ENCODE results near the gene TRIM44. TPM values are rescaled to one million over a fixed set of nuclear protein-coding genes. Genes with fewer than 3 reads are reported as not detected.

TRIM44 gene
- total RNA-seq, 2 donors from 2014 or later = 30.6 to 33.2 TPM

- H3K9me3 ChIP-seq = no peaks in the 10 kb centered on the region
Observed at GRCh38 chr11:35842958-35843357, 180.4 kb downstream of the TRIM44 start.

GRCh38 chr11:35844579-35844978 lies 182.0 kb downstream of the TRIM44 start:
- H3K4me3 ChIP-seq = no peak overlapping the region
- no peak for TF ChIP-seq POLR2AphosphoS5 (IDR thresholded peaks at IDR 0.05)
- no peaks in the 10 kb centered on the region for H3K9me3 ChIP-seq
- H3K27ac ChIP-seq = no peak overlapping the region
- H3K27me3 ChIP-seq (replicated peaks; ENCODE audit: insufficient read depth) = no peaks in the 10 kb centered on the region
- 83% methylated on average over 4 of the region's 4 CpGs for WGBS
- no peaks in the 10 kb centered on the region for H3K36me3 ChIP-seq
- H3K4me1 ChIP-seq (replicated peaks) = no peaks in the 10 kb centered on the region
- intact Hi-C loops (cut with DNase I) = no loop called here
- DNase-seq (ENCODE audit: low spot score) = no peak

More at GRCh38 chr11:35842958-35843357, 180.4 kb downstream of the TRIM44 start:
- WGBS = 0% methylated on average over 1 of the region's 1 CpG
- no peaks in the 10 kb centered on the region for H3K27me3 ChIP-seq (replicated peaks; ENCODE audit: insufficient read depth)
- no peak for DNase-seq (ENCODE audit: low spot score)
- no peak overlapping the region for H3K4me3 ChIP-seq
- TF ChIP-seq POLR2A (IDR thresholded peaks at IDR 0.05) (no peak), CTCF (IDR thresholded peaks at IDR 0.05) (no peak), POLR2AphosphoS5 (IDR thresholded peaks at IDR 0.05) (no peak)
- intact Hi-C loops (cut with DNase I) = no loop called here
- H3K4me1 ChIP-seq (replicated peaks) = no peaks in the 10 kb centered on the region
- H3K36me3 ChIP-seq = no peaks in the 10 kb centered on the region
- no peak overlapping the region for H3K27ac ChIP-seq

GRCh38 chr11:35845860-35846259 lies 183.3 kb downstream of the TRIM44 start:
- Histone ChIP-seq H3K36me3 (no peaks in the 10 kb centered on the region), H3K4me3 (no peak overlapping the region), H3K27me3 (replicated peaks; ENCODE audit: insufficient read depth) (no peaks in the 10 kb centered on the region), H3K9me3 (no peaks in the 10 kb centered on the region), H3K4me1 (replicated peaks) (no peaks in the 10 kb centered on the region), H3K27ac (no peak overlapping the region)
- WGBS = 94% methylated on average over 2 of the region's 2 CpGs
- no peak for DNase-seq (ENCODE audit: low spot score)
- intact Hi-C loops (cut with DNase I) = no loop called here
- TF ChIP-seq POLR2AphosphoS5 (IDR thresholded peaks at IDR 0.05) (no peak), CTCF (IDR thresholded peaks at IDR 0.05) (no peak), POLR2A (IDR thresholded peaks at IDR 0.05) (no peak)

GRCh38 chr11:35846874-35847273 lies 184.3 kb downstream of the TRIM44 start:
- no peaks in the 10 kb centered on the region for H3K36me3 ChIP-seq
- DNase-seq (ENCODE audit: low spot score) = no peak
- no peaks in the 10 kb centered on the region for H3K9me3 ChIP-seq
- no peaks in the 10 kb centered on the region for H3K27me3 ChIP-seq (replicated peaks; ENCODE audit: insufficient read depth)
- intact Hi-C loops (cut with DNase I) = no loop called here
- H3K4me1 ChIP-seq (replicated peaks) = no peaks in the 10 kb centered on the region
- no peak overlapping the region for H3K4me3 ChIP-seq
- 61% methylated on average over 5 of the region's 5 CpGs for WGBS
- H3K27ac ChIP-seq = no peak overlapping the region
- TF ChIP-seq POLR2AphosphoS5 (IDR thresholded peaks at IDR 0.05) = no peak
- TF ChIP-seq POLR2A (IDR thresholded peaks at IDR 0.05) = no peak
- TF ChIP-seq CTCF (IDR thresholded peaks at IDR 0.05) = no peak

GRCh38 chr11:35847473-35847872 lies 184.9 kb downstream of the TRIM44 start:
- Histone ChIP-seq H3K27me3 (replicated peaks; ENCODE audit: insufficient read depth) (no peaks in the 10 kb centered on the region), H3K27ac (no peak overlapping the region), H3K4me3 (no peak overlapping the region), H3K9me3 (no peaks in the 10 kb centered on the region), H3K4me1 (replicated peaks) (no peaks in the 10 kb centered on the region), H3K36me3 (no peaks in the 10 kb centered on the region)
- DNase-seq (ENCODE audit: low spot score) = no peak
- no peak for TF ChIP-seq POLR2A (IDR thresholded peaks at IDR 0.05)
- WGBS = 89% methylated on average over 2 of the region's 2 CpGs
- intact Hi-C loops (cut with DNase I) = no loop called here

GRCh38 chr11:35848616-35849015 lies 186.0 kb downstream of the TRIM44 start:
- no peaks in the 10 kb centered on the region for H3K4me1 ChIP-seq (replicated peaks)
- DNase-seq (ENCODE audit: low spot score) = no peak
- H3K27me3 ChIP-seq (replicated peaks; ENCODE audit: insufficient read depth) = no peaks in the 10 kb centered on the region
- intact Hi-C loops (cut with DNase I) = no loop called here
- no peak overlapping the region for H3K4me3 ChIP-seq
- TF ChIP-seq CTCF (IDR thresholded peaks at IDR 0.05) (no peak), POLR2AphosphoS5 (IDR thresholded peaks at IDR 0.05) (no peak), POLR2A (IDR thresholded peaks at IDR 0.05) (no peak)
- 53% methylated on average over 4 of the region's 4 CpGs for WGBS
- H3K9me3 ChIP-seq = no peaks in the 10 kb centered on the region
- H3K36me3 ChIP-seq = no peaks in the 10 kb centered on the region
- H3K27ac ChIP-seq = no peak overlapping the region
